ENCODE measurements around the gene PTPN3.
"Not testable (repeated sequence)": the region's sequence is repeated elsewhere in the genome, so short reads cannot be mapped to it uniquely, and the experiment has no call there.

PTPN3 gene

GRCh38 chr9:109371374-109371773, 126.7 kb downstream of the PTPN3 start:
- no peak for DNase-seq (ENCODE audit: low read depth)
- H3K4me3 ChIP-seq (ENCODE audit: low read length): no peak overlapping the region
- TF ChIP-seq CTCF (conservative IDR thresholded peaks at IDR 0.05; ENCODE audit: low read length): no peak

GRCh38 chr9:109369285-109369684, 128.8 kb downstream of the PTPN3 start:
- no peak for DNase-seq (ENCODE audit: low read depth)
- H3K4me3 ChIP-seq (ENCODE audit: low read length): no peak overlapping the region
- no peak for TF ChIP-seq CTCF (conservative IDR thresholded peaks at IDR 0.05; ENCODE audit: low read length)

- no peak for DNase-seq (ENCODE audit: low read depth)
- H3K4me3 ChIP-seq (ENCODE audit: low read length): no peak overlapping the region
Measured at GRCh38 chr9:109360771-109361170, 137.3 kb downstream of the PTPN3 start.

GRCh38 chr9:109358968-109359603, 139.0 kb downstream of the PTPN3 start:
- not testable (repeated sequence) for H3K4me3 ChIP-seq (ENCODE audit: low read length); DNase-seq (ENCODE audit: low read depth)

More at GRCh38 chr9:109360771-109361170, 137.3 kb downstream of the PTPN3 start:
- no peak for TF ChIP-seq CTCF (conservative IDR thresholded peaks at IDR 0.05; ENCODE audit: low read length)

- no peak for DNase-seq (ENCODE audit: low read depth)
- no peak for TF ChIP-seq CTCF (conservative IDR thresholded peaks at IDR 0.05; ENCODE audit: low read length)
- no peak overlapping the region for H3K4me3 ChIP-seq (ENCODE audit: low read length)
Measured at GRCh38 chr9:109355564-109356297, 142.4 kb downstream of the PTPN3 start.

GRCh38 chr9:109354190-109354589, 143.9 kb downstream of the PTPN3 start:
- no peak for TF ChIP-seq CTCF (conservative IDR thresholded peaks at IDR 0.05; ENCODE audit: low read length)
- no peak for DNase-seq (ENCODE audit: low read depth)

GRCh38 chr9:109351032-109351431, 147.1 kb downstream of the PTPN3 start:
- TF ChIP-seq CTCF (conservative IDR thresholded peaks at IDR 0.05; ENCODE audit: low read length): no peak
- DNase-seq (ENCODE audit: low read depth): no peak
- H3K4me3 ChIP-seq (ENCODE audit: low read length): no peak overlapping the region

More at GRCh38 chr9:109354190-109354589, 143.9 kb downstream of the PTPN3 start:
- H3K4me3 ChIP-seq (ENCODE audit: low read length): no peak overlapping the region
